Renal cortical epithelial cell (primary cell): ENCODE measurements around the gene TOM1L2. TPM values are rescaled to one million over a fixed set of nuclear protein-coding genes. Genes with fewer than 3 reads are reported as not detected.

ENCODE experiments used
- DNase-seq: peaks from one replicate; pipeline ENCODE4 v3.0.0-alpha.2; 2011; ENCODE audit warnings: low read depth
- total RNA-seq: library from RNA; depleted of rRNA; stranded (reverse); fragments of >200 nt; gene quantifications from 2 replicates; pipeline ENCODE4 v1.2.3, GENCODE V29; 2014

The TOM1L2 gene
- total RNA-seq, 1 donor from 2014 or later = 58.5 TPM

DNA sequence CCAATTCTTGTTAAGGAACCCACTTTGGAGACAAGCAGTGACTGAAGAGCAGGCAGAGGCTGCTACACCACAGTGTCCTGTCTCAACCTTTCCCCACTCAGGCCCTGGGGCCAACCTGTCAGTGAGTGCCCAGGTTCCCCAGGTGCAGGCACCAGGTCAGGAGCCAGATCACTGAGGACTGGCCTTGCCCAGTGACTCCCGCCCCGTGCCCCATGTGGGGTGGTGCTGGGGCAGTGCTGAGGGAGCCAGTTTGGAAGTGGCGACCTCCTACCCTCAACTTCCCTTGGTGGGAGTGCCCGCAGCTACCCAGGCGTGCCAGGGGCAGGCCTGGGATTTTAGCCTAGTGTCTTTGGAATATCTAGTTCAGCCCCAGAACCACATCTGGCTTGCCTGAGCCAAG is 164.8 kb downstream of the TOM1L2 start:
- DNase-seq = no peak

- no peak for DNase-seq
These were observed 165.5 kb downstream of the TOM1L2 start for GRCh38 chr17:17806611-17807274.

- no peak for DNase-seq
These were observed 166.2 kb downstream of the TOM1L2 start for GRCh38 chr17:17806035-17806434.

DNA sequence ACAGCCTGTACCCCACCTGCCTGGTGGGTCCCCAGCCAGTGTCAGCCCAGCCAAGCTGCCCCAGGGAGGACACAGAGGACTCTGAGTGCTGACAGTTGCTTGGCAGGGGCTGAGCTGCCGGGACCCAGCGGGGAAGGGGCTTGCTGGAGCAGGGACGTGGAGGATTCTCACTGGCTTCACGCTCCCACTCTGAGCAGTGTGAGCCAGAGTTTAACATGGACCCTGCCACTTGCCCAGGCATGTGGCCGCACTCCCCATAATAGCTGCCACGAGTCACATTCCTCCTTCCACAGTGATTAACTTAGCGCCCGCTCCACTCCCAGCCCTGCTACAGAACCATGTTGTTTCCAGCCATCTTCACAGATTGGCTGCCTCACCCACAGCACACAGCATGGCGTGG is 166.6 kb downstream of the TOM1L2 start:
- no peak for DNase-seq

DNA sequence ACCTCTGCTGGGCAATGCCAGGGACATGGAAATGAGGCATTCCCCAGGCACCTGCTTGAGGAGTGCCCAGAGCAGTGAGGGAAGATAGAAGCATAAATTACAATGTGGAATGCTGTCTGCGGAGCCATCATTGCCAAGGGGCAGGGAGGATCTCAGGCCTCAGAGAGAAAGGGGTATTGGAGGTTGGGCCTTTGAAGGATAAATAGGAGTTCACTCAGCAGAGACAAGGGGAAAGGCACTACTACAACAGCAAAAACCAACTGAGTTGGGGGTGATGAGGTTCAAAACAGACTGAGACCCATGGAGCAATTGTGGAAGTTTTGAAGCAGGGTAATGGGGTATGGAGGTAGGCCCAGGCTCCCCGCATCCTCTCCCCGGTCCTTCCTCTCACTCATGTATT is 168.2 kb downstream of the TOM1L2 start:
- DNase-seq = no peak

GRCh38 chr17:17801800-17802481 is 170.3 kb downstream of the TOM1L2 start:
- no peak for DNase-seq

DNA sequence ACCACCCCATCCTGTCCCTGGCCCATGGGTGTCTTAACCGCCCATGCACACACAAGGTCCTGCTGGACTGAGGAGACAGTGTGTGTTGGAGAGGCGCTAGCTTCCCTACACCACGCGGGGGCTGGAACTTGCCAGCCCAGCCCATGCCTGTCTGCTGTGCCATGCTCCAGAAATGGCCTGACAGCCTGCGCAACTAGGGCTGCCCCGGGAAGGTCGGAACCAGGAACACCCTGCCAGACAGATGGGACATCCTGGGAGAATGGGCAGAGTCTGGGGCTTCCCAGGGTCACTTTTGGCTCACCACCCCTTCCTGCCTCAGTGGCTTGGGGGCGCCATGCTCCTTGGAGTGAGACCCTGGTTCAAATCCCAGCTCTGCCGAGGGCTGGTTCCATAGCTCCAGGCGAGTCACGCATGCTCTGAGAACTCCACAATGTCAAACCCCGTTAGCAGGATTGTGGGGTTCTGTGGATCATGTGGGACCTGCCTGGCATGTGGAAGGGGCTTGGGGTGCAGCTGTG is 171.6 kb downstream of the TOM1L2 start:
- DNase-seq = no peak

DNA sequence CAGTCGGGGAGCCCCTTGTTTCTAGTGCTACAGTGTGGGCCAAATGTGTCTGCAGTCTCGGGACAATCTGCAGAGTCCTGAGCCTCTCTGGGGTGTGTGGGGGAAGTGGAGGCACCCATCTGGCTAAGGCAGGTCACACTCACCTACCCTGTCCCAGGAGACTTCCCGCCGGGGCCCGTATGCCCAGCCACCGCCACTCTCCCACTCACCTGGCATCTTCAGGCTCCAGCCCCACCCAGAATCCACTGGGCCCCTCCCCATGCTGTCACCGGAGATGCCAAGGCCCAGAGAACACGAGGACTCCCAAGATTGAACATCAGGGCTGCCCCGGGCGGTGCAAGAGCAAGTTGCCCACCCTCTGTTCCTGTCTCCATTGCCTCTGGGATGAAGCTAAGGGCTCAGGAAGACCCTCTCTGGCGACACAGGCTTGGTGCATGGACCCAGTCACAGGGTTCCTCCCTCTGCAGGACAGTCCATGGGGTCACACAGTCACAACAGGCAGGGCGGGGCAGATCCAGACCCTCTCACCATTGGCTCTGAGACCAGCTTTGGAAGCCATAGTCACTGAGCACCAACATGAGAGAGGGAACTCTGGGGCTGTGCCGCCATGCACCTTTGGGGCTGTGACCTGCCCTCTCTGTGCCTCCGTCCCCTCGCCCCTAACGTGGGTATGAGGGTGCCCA is 173.5 kb downstream of the TOM1L2 start:
- no peak for DNase-seq

DNA sequence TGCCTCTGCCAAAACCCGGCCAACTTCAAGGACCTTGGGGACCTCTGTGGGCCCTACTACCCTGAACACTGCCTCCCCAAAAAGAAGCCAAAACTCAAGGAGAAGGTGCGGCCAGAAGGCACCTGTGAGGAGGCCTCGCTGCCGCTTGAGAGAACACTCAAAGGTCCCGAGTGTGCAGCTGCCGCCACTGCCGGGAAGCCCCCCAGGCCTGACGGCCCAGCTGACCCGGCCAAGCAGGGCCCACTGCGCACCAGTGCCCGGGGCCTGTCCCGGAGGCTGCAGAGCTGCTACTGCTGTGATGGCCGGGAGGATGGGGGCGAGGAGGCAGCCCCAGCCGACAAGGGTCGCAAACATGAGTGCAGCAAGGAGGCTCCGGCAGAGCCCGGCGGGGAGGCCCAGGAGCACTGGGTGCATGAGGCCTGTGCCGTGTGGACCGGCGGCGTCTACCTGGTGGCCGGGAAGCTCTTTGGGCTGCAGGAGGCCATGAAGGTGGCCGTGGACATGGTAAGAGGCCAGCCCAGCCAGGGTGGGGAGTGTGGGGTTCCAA is 174.1 kb downstream of the TOM1L2 start:
- DNase-seq = no peak

- no peak for DNase-seq
These were observed 174.9 kb downstream of the TOM1L2 start for GRCh38 chr17:17797119-17797809.

DNA sequence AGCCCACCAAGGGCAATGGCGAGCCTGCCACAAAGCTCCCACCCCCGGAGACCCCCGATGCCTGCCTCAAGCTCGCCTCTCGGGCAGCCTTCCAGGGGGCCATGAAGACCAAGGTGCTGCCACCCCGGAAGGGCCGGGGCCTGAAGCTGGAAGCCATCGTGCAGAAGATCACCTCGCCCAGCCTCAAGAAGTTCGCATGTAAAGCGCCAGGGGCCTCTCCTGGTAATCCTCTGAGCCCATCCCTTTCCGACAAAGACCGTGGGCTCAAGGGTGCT is 175.5 kb downstream of the TOM1L2 start:
- no peak for DNase-seq

DNA sequence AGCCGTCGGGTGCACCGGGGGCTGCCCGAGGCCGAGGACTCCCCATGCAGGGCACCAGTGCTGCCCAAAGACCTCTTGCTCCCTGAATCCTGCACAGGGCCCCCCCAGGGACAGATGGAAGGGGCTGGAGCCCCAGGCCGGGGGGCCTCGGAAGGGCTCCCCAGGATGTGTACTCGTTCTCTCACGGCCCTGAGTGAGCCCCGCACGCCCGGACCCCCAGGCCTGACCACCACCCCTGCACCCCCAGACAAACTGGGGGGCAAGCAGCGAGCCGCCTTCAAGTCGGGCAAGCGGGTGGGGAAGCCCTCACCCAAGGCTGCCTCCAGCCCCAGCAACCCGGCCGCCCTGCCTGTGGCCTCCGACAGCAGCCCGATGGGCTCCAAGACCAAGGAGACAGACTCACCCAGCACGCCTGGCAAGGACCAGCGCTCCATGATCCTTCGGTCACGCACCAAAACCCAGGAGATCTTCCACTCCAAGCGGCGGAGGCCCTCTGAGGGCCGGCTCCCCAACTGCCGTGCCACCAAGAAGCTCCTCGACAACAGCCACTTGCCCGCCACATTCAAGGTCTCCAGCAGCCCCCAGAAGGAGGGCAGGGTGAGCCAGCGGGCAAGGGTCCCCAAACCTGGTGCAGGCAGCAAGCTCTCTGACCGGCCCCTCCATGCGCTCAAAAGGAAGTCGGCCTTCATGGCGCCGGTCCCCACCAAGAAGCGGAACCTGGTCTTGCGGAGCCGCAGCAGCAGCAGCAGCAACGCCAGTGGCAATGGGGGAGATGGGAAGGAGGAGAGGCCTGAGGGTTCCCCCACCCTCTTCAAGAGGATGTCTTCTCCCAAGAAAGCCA is 176.0 kb downstream of the TOM1L2 start:
- no peak for DNase-seq

GRCh38 chr17:17795296-17795695 is 176.9 kb downstream of the TOM1L2 start:
- no peak for DNase-seq

DNA sequence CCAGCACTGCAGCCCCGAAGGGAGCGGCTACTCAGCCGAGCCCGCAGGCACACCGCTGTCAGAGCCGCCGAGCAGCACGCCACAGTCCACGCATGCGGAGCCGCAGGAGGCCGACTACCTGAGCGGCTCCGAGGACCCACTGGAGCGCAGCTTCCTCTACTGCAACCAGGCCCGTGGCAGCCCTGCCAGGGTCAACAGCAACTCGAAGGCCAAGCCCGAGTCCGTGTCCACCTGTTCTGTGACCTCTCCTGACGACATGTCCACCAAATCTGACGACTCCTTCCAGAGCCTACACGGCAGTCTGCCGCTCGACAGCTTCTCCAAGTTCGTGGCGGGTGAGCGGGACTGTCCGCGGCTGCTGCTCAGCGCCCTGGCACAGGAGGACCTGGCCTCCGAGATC is 177.8 kb downstream of the TOM1L2 start:
- DNase-seq = no peak

Other genes with a start within 250 kb of the TOM1L2 start
- 43.9 and 53.0 TPM in 2 replicates for gene SREBF1, start 135.4 kb downstream of the TOM1L2 start, total RNA-seq
- 2.6 and 6.1 TPM in 2 replicates for gene DRC3, start 462 bp upstream of the TOM1L2 start, total RNA-seq
- gene ATPAF2, start 66.8 kb upstream of the TOM1L2 start, total RNA-seq = 15.1 and 17.4 TPM in 2 replicates
- gene GID4, start 67.0 kb upstream of the TOM1L2 start, total RNA-seq = 2.6 and 9.4 TPM in 2 replicates
- gene DRG2, start 115.5 kb upstream of the TOM1L2 start, total RNA-seq = 36.5 and 39.6 TPM in 2 replicates
- gene MYO15A, start 136.4 kb upstream of the TOM1L2 start, total RNA-seq = 0.45 TPM in 1 of 2 replicates, not detected in the other
- 103 and 124 TPM in 2 replicates for gene ALKBH5, start 211.4 kb upstream of the TOM1L2 start, total RNA-seq